ENCODE data around the gene HOXA6. TPM values are rescaled to one million over a fixed set of nuclear protein-coding genes. Genes with fewer than 3 reads are reported as not detected.

HOXA6 gene
- polyA plus RNA-seq, 4 donors: 25.1 to 48.3 (median 35.4) TPM

GRCh38 chr7:27152816-27153442 lies 5.4 kb upstream of the HOXA6 start:
- DNase-seq (ENCODE audit: low read depth in 4 of 4, low spot score in 3 of 4): no peak

- DNase-seq (ENCODE audit: low read depth in 4 of 4, low spot score in 3 of 4): peak in 2 of 4 donors; percentile 88 to 91
Observed at GRCh38 chr7:27151931-27152815, 4.6 kb upstream of the HOXA6 start, which contains the start of gene HOXA3. Gene HOXA3 (minus strand): TSS chr7:27152583. CDS start chr7:27110640, 41,943 bp downstream.

- no peak for DNase-seq (ENCODE audit: low read depth in 4 of 4, low spot score in 3 of 4)
Observed at GRCh38 chr7:27151341-27151930, 3.9 kb upstream of the HOXA6 start.

- DNase-seq (ENCODE audit: low read depth in 4 of 4, low spot score in 3 of 4): peak in 1 of 4 donors; percentile 73
Observed at GRCh38 chr7:27150568-27151340, 3.2 kb upstream of the HOXA6 start.

GRCh38 chr7:27149842-27150567 lies 2.4 kb upstream of the HOXA6 start:
- no peak for DNase-seq (ENCODE audit: low read depth in 4 of 4, low spot score in 3 of 4)

GRCh38 chr7:27148756-27149641 lies 1.4 kb upstream of the HOXA6 start:
- no peak for DNase-seq (ENCODE audit: low read depth in 4 of 4, low spot score in 3 of 4)

- no peak for DNase-seq (ENCODE audit: low read depth in 4 of 4, low spot score in 3 of 4)
Observed at GRCh38 chr7:27148031-27148755, 619 bp upstream of the HOXA6 start.

- DNase-seq (ENCODE audit: low read depth in 4 of 4, low spot score in 3 of 4): no peak
Observed at GRCh38 chr7:27146491-27147198, 929 bp downstream of the HOXA6 start.

- DNase-seq (ENCODE audit: low read depth in 4 of 4, low spot score in 3 of 4): no peak
Observed at GRCh38 chr7:27145914-27146412, 1.6 kb downstream of the HOXA6 start.

- DNase-seq (ENCODE audit: low read depth in 4 of 4, low spot score in 3 of 4): no peak
Observed at GRCh38 chr7:27145165-27145913, 2.2 kb downstream of the HOXA6 start.

- no peak for DNase-seq (ENCODE audit: low read depth in 4 of 4, low spot score in 3 of 4)
Observed at GRCh38 chr7:27144781-27145164, 2.8 kb downstream of the HOXA6 start.

- no peak for DNase-seq (ENCODE audit: low read depth in 4 of 4, low spot score in 3 of 4)
Observed at GRCh38 chr7:27143950-27144780, 3.4 kb downstream of the HOXA6 start.

- DNase-seq (ENCODE audit: low read depth in 4 of 4, low spot score in 3 of 4): peak in 3 of 4 donors; percentile 87 to 90 (median 87)
Observed at GRCh38 chr7:27143023-27143949, 4.3 kb downstream of the HOXA6 start, which contains the start of gene HOXA5. Gene HOXA5 (minus strand): TSS chr7:27143681. CDS start chr7:27143607, 74 bp downstream.

- DNase-seq (ENCODE audit: low read depth in 4 of 4, low spot score in 3 of 4): no peak
Observed at GRCh38 chr7:27142580-27143022, 5.0 kb downstream of the HOXA6 start.
